T follicular helper cell (primary cell): Measurements from ENCODE around the gene ZNF683.
"Not testable (repeated sequence)": the region's sequence is repeated elsewhere in the genome, so short reads cannot be mapped to it uniquely, and the experiment has no call there.

ENCODE experiments used
- DNase-seq: peaks from one replicate; pipeline ENCODE4 v3.0.0-alpha.2; 2020; ENCODE audit warnings: low read depth

Gene ZNF683

DNA sequence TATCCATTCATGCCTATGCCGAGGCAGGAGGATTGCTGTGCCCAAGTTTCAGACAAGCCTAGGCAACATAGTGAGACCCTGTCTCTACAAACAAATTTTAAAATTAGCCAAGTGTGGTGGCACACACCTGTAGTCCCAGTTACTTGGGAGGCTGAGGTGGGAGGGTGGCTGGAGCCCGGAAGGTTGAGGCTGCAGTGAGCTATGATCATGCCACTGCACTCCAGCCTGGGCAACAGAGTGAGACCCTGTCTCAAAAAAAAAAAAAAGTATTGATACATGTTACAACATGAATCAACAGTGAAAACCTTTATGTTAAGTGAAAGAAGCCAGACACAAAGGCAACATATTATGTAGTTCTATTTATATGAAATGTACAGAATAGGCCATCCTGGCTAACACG lies 12.5 kb upstream of the ZNF683 start:
- DNase-seq: not testable (repeated sequence)

DNA sequence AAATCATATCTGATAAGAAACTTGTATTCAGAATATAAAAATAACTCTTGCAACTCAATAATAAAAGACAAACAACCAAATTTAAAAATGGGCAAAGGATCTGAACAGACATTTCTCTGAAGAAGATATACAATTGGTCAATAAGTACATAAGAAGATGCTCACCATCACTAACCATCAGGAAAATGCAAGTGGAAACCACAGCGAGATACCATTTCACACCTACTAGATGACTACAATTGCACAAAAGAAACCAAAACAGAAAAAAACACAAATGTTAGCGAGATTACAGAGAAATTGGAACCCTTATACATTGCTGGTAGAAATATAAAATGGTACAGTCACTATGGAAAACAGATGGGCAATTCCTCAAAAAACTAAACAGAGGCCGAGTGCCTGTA lies 11.5 kb upstream of the ZNF683 start:
- no peak for DNase-seq

DNA sequence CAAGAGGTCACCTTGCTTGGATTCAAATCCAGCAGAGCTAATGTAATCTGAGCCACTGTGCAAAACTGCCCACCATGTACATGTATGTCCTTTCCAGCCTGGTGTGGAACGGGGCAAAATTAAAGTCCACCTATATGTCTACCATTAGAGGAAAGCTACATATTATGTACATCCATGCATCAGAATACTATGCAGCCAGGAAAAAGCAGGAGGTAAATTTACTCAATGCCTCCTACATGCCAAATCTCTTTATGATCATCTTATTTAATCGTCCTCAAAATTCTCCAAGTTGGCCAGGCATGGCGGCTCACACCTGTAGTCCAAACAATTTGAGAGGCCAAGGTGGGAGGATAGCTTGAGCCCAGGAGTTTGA lies 6.3 kb upstream of the ZNF683 start:
- DNase-seq: no peak

DNA sequence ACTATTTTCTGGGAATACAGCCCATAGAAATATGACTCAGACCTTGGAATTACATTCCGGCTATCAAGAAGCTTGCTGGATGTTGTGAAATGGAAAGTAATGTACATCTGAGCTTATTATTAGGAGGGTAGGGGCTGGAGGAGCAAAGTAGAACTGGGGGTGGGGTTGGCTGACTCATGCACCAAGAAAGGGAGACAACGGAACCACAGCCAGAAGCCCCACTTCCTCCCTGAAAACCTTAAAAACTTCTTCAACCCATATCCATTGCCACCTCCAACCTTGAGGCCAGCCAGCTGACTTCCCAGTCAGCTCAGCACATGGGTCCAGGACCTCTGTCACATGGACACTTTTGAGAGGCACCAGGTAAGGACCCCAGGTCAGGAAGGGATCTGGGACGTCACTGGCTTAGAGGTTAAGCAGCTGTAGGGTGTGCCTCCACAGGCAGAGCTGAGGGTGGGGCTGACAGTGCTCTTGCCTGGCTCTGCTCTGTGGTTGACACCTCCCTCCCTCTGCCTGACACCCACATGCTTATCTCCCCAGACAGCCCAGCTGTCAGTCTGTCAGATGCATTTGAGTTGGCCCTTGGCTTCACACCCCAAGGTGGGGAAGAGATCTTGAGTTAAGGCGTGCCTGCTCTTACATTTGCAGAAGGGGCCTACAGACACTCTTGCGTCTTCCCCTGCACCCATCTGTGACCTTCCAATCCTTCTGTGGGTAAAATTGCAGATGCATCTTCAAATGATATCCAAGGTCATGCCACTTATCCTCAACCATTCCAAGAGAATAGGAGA lies 5.7 kb upstream of the ZNF683 start:
- DNase-seq: peak; percentile 55

DNA sequence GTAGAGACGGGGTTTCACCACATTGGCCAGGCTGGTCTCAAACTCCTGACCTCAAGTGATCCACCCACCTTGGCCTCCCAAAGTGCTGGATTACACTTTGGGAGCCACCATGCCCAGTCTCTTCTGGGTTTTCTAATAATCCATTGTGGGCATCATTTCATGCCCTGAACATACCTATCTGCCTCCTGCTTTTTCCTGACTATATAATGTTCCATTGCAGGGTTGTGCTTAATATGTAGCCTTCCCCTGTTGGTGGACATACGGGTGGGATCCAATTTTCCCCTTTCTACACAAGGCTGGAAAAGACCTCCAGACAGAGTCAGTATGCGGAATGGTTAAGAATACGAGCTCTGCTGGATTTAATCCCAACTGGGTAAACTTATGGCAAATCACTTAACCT lies 3.5 kb upstream of the ZNF683 start:
- DNase-seq: no peak

DNA sequence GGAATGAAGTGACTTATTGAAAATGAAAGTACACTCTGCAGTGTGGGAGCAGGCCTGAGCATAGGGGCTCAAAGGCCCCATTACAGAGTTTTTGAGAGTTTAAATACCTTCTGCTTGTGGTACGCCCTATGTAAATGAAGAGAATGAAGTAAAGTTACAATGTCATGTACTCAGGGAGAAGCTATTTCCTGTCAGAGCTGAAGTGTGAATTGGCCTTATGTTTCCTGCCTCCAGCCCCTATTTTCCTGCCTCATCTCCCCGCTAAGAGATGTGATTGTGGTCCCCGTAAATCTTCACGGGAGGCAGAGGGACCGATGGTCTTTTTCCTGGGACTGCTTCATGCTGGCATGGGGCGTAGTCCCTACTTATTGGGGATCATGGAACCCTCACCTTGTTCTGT lies 2.5 kb upstream of the ZNF683 start:
- no peak for DNase-seq

DNA sequence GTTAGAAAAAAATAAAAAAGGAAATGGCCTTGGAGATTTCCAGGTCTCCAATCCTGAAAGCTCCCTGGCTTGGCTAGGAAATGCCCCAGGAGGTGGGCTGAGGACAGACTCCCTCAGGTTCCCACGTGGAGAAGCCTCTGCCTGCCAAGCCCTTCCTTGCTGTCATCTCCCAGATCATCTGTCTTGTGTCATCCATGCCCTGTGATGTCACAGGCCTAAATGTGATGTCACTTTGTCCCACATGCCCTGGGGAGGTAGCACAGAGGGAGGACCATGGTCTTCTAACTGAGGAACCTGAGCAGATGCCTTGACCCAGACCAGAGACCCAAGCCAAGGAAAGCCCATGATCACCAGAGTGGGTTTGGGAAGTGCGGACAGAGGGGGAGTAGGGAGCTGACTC lies 1.8 kb upstream of the ZNF683 start:
- not testable (repeated sequence) for DNase-seq

DNA sequence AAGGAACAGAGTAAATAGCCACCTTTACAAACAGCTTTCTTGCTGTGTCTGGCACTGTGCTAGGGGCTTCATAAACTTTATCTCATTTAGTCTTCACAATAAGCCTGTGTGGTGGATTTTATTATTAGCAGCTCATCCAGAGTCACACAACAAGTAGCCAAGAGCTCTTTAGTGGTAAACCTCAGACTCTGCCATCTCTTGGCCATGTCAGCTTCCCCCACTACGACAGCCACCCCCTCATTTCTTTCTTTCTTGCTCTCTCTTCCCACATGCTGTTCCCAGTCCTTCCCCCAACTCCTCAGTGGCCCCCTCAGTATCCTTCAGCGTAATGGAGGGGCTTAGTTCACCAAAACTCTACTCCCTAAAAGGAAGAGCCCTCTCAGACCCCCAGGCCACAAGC lies 1.2 kb upstream of the ZNF683 start:
- DNase-seq: no peak

DNA sequence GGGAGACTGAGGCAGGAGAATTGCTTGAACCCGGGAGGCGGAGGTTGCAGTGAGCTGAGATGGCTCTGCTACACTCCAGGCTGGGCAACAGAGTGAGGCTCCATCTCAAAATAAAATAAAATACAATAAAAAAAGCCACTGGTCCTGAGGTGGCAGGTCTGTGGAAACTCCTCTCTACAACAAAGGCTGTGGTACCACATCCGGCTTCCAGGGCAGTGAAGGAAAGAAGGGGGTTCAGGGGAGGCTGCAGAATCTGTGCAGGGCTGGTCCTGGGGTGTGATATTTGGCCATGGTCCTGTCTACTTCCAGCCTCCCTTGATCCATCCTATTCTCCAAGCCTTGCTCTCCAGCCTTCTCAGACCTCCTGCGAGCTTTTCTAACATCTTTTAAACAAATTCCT lies 731 bp upstream of the ZNF683 start:
- DNase-seq: peak; percentile 33

DNA sequence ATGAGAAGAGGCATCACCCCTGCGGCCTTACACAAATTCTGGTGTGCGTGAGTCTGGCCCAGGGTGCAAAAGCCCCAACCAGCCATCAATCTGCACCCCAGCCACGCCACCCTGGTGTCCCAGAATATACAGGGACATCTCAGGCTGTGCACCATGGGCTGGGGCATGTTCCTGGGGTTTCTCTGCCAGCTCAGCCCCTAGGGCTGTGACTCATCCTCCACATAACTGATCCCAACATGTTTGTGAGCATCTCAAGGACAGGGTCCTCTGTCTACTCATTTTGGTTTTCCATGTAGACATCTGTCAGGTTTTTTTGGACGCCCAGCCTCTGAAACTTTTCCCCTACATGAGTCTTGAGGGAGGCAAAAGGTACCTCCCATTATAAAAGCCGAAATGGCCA lies 511 bp downstream of the ZNF683 start:
- DNase-seq: no peak

DNA sequence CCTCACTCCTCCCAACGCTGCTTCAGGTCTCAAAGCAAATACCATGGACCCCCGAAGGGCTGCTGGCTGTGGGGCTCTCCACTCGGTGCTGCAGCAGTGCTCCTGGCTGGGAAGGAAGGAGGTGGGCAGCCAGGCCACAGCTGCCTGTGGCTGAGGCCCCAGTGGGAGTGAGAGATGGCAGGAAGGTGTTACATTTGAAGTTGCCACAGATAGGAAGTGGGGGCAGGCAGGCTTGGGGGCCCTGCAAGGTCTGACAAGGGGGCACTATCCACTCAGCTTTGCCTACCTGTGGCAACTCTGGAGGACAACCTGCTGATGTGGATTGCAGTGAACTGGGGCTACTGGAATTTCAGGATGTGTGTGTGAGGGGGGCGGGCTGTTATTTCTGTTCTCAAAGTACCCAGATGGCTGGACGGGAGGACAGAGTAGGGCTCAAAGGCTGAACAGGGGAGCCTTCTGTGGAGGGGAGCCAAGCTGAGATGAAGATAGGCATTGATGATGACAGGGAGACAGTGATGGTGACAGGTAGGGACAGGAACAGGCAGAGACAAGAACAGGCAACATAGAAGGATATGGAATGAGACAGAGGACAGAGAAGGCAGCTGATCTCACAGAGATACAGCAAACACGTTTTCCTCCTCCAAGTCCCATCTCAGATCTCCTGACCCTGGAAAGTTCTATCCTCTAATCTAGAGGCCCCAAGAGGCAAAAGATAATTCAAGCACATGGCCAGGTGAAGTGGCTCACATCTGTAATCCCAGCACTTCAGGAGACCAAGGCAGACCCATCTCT lies 1.8 kb downstream of the ZNF683 start:
- DNase-seq: no peak

DNA sequence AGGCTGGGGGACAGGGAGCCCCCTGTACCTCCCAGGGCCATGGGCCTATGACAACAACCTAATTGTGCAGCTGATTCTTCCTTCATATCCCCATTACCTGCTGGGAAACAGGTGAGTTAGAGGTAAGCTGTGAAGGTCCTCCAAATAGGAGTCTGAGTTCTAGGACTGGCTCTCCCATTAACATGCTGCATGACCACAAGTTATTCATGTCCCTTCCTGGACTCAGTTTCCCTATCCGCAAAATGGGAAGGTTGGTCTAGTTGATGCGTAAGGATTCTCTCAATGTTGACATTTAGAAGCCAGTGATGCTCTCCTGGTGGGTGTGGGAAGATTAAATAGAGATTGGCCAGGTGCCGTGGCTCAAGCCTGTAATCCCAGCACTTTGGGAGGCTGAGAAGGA lies 4.1 kb downstream of the ZNF683 start:
- DNase-seq: no peak

DNA sequence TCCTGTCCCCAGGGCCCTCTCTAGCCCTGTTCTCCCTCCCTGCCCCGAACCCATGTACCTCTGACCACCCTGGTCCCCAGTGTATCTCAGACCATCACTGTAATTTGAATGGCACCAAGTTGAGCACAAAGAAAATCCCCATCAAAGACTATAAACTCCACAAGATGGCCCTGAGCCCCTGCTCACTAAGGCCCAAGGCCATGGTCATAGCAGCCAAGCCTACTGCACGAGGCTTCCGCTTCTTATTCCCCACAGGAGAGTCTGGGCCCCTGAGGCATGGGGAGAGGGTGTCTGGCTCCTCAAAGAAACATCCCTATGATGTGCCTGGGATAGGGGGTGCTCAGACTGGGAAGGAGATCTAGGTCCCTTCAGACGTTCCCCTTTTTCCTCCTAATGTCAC lies 4.5 kb downstream of the ZNF683 start:
- DNase-seq: no peak

DNA sequence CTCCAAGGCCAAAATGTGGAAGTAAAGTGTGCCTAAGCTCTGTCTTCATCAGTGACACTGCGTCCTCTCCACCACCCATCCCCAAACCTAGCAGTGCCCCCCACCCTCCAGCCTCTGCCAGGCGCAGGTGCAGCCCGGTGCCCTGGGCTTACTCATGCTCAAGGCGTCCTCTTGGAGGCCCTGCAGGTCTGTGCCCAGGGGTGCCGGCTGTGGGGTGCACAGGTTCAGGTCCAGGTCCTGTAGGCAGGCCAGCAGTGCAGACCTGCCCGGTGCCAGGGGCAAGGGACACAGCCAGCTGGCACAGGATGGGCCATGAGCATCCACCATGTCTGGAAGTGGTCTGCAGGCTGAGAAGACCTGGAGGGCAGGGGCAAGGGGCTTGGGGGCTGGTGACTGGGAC lies 5.1 kb downstream of the ZNF683 start:
- no peak for DNase-seq

DNA sequence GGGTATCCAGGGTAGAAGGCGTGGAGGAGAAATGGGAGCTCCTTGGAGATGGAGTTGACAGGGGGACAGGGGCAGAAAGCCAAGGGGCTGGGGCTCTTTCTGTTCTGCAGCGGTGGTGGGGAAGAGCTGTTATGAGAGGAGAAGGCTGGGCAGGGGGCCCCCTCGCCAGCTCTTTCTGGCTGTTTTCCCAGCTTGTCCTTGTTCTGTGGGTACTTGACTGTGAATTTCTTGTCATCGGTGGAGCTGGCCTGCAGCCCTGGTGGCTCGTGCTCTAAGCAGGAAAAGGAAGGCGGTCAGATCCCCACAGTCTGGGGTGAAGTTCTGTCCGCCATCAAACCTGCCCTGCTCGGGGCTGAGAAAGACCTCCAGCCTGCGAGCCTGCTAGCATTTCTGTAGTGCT lies 7.6 kb downstream of the ZNF683 start:
- DNase-seq: no peak

DNA sequence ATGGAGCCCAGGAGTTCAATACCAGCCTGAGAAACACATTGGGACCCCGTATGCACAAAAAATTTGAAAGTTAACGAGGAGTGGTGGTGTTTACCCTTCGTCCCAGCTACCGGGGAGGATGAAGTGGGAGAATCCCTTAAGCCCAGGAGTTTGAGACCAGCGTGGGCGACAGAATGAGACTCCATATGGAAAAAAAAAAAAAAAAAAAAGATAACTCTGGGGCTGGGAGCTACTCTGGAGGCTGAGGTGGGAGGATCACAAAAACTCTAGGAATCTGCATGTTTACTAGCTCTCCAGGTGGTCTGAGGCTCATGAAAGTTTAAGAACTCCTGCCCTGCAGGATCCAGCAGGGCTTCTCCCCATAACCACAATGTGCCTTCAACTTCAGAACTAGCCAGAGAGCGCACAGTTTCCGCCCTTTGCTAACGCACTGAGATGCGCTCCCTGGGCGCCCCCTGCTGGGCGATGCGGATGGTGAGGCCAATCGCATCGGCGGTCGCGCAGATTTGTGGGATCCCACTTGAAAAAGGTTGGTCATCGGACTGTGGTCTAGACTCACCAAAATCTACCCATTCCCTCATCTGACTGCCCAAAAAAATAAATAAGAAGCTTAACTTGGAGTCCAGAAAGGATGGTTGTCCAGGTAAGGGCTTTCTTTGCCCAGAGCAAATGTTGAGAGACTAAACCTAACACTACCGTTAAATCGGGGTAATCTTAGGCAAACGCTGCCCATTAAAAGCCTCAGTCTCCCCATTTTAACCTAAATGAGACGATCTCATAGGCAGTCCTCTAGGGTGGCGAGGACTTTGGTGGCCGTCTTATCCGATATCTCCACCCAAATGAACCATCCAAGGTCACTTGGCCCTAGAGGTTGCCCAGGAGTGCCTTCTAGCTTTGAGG lies 8.8 kb downstream of the ZNF683 start:
- DNase-seq: peak; percentile 74

DNA sequence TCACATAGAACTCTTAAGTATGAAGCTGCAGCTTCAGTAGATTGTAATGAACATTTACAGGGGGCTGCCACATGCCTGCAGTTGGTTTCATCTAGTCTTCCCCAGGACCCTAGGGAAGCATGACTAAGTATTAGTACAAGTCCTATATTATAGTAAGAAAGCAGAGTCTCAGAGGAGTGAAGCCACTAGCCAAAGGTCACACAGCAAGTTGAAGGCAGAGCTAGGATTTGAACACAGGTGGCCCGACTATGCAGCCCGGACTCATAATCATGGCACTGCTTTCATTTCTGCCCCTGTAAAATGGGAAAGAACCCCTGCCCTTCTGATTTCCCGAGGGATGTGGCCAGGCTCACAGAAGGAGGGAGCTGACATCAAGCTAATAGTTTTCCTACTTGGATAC lies 10.2 kb downstream of the ZNF683 start:
- DNase-seq: no peak

DNA sequence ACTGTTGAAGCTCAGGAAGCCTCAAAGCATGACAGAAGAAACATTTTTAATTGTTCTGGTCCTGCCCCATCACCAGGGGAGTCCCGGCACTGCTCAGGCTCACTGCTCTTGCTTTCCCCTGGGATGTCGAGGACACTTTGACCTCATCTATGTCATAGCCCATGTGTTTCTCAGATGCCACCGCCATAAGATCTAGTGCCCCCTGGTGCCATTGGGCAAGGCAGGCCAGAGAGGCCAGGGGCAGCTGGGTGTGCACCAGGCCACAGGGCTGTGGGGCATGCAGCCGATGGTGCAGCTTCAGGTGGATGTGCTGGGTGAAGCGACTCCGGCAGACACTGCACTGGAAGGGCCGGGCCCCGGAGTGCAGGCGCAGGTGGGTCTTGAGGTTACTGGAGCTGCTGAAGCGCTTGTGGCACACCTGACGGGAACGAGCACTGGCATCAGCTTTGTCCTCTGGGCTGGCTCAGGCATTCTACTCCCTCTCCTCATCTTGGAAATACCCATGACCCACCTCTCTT lies 10.9 kb downstream of the ZNF683 start:
- DNase-seq: no peak

DNA sequence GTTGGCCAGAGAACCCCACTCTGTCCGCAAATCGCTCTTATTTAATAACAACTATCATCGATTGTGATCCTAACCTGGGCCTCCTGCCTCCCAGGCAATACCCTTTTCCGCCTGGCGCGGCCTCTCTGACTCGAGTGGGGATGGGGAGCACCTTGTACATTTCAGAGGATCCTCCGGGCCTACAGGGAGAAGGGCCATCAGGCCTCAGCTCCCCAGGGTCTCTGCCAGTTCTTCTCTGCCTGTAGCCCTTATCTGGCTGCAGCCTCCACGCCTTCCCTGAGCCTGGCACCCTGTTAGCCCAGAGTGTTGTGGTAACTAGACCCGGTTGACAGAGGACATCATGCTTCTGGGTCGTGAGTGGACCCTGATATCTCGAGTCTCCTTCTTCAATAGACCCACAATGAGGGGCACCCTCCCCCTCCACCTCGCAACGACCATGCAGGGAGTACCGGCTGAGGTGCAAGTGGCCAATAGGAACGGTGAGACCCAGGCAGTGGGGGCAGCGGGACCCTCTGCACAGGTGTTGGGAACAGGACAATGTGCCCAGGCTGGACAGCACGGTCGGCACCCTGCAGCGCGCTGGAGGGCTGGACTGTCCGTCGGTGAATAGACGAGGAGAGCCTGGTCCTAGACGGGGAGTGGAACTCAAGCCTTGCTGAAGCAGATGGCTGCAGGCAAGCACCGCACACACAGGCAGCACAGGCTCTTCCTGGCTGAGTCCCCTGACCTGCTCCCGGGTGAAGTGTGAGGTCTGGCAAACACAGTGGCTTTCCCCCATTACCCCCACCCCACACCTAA lies 11.5 kb downstream of the ZNF683 start:
- DNase-seq: no peak

DNA sequence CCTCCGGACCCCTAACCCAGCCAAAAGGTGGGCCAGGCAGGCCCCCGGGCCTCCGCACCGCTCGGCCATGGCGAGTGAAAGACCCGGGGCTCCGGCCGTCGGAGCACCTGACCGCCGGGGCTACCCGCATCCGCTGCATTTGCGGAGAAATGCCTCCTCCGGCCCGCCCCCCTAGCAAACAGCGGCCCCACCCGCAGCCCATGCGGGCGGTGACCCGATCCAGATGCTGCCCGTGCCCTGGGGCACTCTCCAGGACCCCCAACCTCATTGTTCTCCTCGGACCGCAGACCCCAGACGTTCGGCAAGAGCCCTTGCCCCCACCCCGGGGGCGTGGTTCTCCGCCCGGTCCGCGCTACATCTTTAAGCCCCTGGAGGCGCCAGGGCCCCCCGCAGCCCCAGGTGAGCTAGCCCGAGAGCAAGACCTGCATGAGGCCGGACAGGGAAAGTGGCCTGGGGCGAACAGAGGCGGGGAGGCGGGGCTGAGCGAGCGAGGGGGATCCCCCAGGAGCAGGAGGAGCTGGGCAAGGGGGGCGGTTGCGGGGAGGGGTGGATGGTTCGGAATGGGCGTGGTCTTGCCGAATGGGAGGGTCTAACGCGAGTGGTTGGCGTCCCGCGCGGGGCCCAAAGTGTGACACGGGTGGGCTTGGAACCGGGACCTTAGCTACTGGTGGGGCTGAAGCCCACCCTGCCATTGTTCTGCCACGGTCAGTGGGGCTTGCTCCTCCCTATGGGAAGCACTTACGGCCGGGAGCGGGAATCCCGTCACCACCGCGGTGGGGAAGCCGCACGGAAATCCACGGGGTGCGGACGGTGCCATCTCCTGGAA lies 12.4 kb downstream of the ZNF683 start:
- DNase-seq: peak; percentile 36
